Effector memory CD8-positive, alpha-beta T cell (primary cell): ENCODE data around the gene IDE.
"Not testable (repeated sequence)": the region's sequence is repeated elsewhere in the genome, so short reads cannot be mapped to it uniquely, and the experiment has no call there.

Experiments used
- ATAC-seq: fragments of 150-1000 bp; cut with Tn5 transposase; replicated peaks from 2 replicates; pipeline ENCODE4 v1.10.0; 2021; ENCODE audit warnings: mild to moderate bottlenecking, moderate library complexity
- DNase-seq, 3 experiments: peaks; one replicate each; pipeline ENCODE4 v3.0.0; 2021
- H3K27ac Mint-ChIP-seq, 2 donors: one replicate each; pipeline ENCODE4 v1.8.0; 2022; ENCODE audit warnings: mild to moderate bottlenecking in 2 of 2, mixed read lengths in 2 of 2, moderate library complexity in 2 of 2
- H3K27me3 Mint-ChIP-seq, 2 donors: one replicate each; pipeline ENCODE4 v1.8.0; 2022; ENCODE audit warnings: mixed read lengths in 2 of 2
- H3K36me3 Mint-ChIP-seq: one replicate; pipeline ENCODE4 v1.8.0; 2022; ENCODE audit warnings: mild to moderate bottlenecking, moderate library complexity, mixed read lengths; ENCODE audit not compliant: insufficient read depth
- H3K4me1 Mint-ChIP-seq, 2 donors: one replicate each; pipeline ENCODE4 v1.8.0; 2022; ENCODE audit warnings: low read depth in 2 of 2, mixed read lengths in 2 of 2
- H3K4me3 Mint-ChIP-seq, 2 donors: one replicate each; pipeline ENCODE4 v1.8.0; 2022; ENCODE audit warnings: mild to moderate bottlenecking in 2 of 2, mixed read lengths in 2 of 2, moderate library complexity in 2 of 2
- H3K9me3 Mint-ChIP-seq, 2 donors: one replicate each; pipeline ENCODE4 v1.8.0; 2022; ENCODE audit warnings: mixed read lengths in 2 of 2

IDE gene

DNA sequence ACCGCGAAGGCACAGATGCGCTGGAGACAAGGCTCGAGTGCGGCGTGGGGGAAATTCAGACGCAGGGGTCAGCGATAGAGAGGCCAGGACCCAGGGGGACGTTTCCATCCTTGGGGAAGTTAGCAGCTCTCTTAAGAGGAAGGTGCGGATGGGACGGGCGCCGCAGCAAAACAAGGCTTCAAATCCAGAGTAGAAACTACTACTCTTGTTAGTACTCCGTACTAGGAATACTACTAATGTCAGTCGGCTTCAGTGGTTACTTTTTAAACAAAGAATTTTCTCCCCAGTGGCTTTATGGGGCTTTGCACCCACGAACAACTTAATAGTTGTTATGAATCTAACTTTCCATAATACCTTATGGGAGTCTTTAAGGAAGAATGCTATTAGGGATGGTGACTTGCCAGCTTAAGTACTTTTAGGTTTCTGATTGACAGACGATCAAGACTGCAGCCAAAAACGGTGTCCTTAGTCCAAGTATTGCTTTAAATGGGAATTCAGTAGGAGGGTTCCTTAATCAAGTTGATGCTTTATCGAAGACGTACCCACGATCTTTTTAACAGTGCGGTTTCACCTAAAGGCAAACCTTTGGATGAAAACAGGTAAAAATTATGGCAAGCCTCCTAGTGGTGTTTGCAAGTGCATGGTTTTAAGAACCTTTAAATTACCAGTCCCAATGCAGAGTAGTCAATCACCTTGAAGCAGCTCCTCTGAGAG is 812 bp upstream of the IDE start:
- H3K4me3 Mint-ChIP-seq = peak overlapping the region; percentile 87 to 90
- DNase-seq (no peak), ATAC-seq (peak; percentile 52)

DNA sequence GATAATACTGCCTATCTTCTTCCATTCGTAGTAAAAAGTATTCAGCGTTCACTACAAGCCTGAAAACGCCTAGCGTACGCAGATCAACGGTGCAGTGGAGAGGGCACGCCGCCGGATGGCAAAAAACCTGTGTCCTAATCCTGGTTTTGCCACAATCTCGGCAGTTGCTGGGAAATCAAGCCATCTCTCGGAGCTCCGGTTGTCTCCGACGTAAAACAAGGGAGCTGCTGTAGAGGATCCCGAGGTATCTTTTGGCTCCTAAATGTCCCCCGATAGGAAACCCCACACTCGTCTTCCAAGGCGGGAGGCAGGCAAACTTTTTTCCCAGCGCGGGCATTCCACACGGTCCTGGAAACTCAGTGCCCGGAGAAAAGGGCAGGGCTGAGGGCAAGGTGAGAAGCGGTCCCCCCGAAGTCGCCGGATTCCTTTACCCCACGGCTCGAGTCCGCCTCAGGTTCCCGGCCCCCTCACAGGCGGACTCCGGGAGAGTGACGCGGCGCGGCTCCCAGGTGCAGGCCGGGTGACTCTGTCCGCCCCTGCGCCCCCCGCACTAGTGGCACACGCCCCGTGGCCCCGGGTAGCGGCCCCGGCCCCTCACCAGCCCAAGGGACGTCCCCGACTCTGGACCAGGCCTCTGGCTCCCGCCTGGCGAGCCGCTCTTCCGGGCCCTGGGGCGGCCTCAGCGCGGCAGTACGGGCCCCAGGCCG is 649 bp downstream of the IDE start:
- Mint-ChIP-seq H3K9me3 (no peaks in the 10 kb centered on the region), H3K27ac (peak overlapping the region; percentile 69 to 72)
- ATAC-seq = peak; percentile 7

More for the DNA sequence above, 812 bp upstream of the IDE start:
- Mint-ChIP-seq H3K27me3 (no peaks in the 10 kb centered on the region), H3K27ac (peak overlapping the region; percentile 69 to 72), H3K9me3 (no peaks in the 10 kb centered on the region), H3K4me1 (peaks cover 27 to 32% of the 10 kb centered on the region in 2 donors), H3K36me3 (peaks cover 21% of the 10 kb centered on the region)

GRCh38 chr10:92572362-92573090 is 1.4 kb downstream of the IDE start:
- peaks cover 24% of the 10 kb centered on the region for H3K36me3 Mint-ChIP-seq
- peaks cover 30 to 43% of the 10 kb centered on the region in 2 donors for H3K4me1 Mint-ChIP-seq
- peak overlapping the region; percentile 69 to 72 for H3K27ac Mint-ChIP-seq
- DNase-seq (no peak), ATAC-seq (no peak)
- no peaks in the 10 kb centered on the region for H3K9me3 Mint-ChIP-seq
- no peaks in the 10 kb centered on the region for H3K27me3 Mint-ChIP-seq
- peak overlapping the region; percentile 87 to 90 for H3K4me3 Mint-ChIP-seq

More for the DNA sequence above, 649 bp downstream of the IDE start:
- H3K4me1 Mint-ChIP-seq = peaks cover 30 to 40% of the 10 kb centered on the region in 2 donors
- peaks cover 21% of the 10 kb centered on the region for H3K36me3 Mint-ChIP-seq
- peak overlapping the region; percentile 87 to 90 for H3K4me3 Mint-ChIP-seq
- H3K27me3 Mint-ChIP-seq = no peaks in the 10 kb centered on the region
- DNase-seq = peak; percentile 5 to 15 (median 11)

- H3K4me3 Mint-ChIP-seq = peak overlapping the region in 1 of 2 donors; percentile 90
- H3K27me3 Mint-ChIP-seq = no peaks in the 10 kb centered on the region
- H3K9me3 Mint-ChIP-seq = no peaks in the 10 kb centered on the region
- H3K4me1 Mint-ChIP-seq = peaks cover 33 to 49% of the 10 kb centered on the region in 2 donors
- peaks cover 24% of the 10 kb centered on the region for H3K36me3 Mint-ChIP-seq
- H3K27ac Mint-ChIP-seq = peak overlapping the region in 1 of 2 donors; percentile 72
- DNase-seq (no peak), ATAC-seq (no peak)
These were observed 2.2 kb downstream of the IDE start for GRCh38 chr10:92571649-92572048.

DNA sequence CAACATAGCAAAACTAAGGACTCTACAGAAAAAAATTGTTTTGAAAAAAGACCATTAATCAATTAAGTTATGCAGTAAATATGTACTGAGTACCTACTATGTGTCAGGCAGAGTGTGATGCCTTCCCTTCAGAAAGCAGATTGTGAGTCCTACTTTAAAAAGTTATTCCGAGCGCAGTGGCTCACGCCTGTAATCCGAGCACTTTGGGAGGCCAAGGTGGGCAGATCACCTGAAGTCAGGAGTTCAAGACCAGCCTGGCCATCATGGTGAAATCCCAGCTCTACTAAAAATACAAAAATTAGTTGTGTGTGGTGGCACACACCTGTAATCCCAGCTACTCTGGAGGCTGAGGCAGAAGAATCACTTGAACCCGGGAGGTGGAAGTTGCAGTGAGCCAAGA is 4.2 kb downstream of the IDE start:
- not testable (repeated sequence) for H3K4me3 Mint-ChIP-seq, H3K27me3 Mint-ChIP-seq, H3K27ac Mint-ChIP-seq, DNase-seq, H3K9me3 Mint-ChIP-seq, ATAC-seq
- peaks cover 29% of the 10 kb centered on the region for H3K36me3 Mint-ChIP-seq
- H3K4me1 Mint-ChIP-seq = peaks cover 32 to 43% of the 10 kb centered on the region in 2 donors

GRCh38 chr10:92569071-92569470 is 4.8 kb downstream of the IDE start:
- Mint-ChIP-seq H3K4me3 (no peak overlapping the region), H3K36me3 (peaks cover 29% of the 10 kb centered on the region), H3K4me1 (peaks cover 29 to 41% of the 10 kb centered on the region in 2 donors), H3K27ac (no peak overlapping the region), H3K9me3 (no peaks in the 10 kb centered on the region), H3K27me3 (no peaks in the 10 kb centered on the region)
- ATAC-seq (no peak), DNase-seq (no peak)

DNA sequence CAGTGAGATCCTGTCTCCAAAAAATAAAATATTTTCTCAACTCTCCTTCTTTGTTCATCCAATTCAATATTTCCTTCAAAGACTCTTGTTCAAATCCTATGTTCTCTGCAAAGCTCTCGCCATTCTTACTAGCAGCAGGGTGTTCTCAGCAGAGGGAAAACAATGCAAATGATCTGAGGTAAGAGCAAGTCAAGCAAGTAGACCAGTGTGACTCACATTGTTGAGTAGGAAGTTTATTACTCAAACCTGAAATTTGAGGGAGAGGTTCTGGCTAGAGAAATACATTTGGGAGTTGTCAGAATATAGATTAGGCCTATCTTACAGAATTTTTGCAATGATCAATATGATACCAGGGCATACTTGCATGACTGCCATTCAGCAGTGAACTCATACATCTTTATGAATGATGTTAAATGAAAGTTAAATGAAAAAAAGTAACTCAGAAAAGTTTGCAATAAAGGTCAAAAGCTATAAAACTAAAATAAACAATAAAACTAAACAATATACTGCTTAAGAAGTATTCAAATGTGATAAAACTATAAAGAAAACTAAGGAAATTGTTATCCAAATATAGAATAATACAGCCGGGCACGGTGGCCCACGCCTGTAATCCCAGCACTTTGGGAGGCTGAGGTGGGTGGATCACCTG is 5.8 kb downstream of the IDE start:
- peaks cover 30 to 43% of the 10 kb centered on the region in 2 donors for H3K4me1 Mint-ChIP-seq
- H3K4me3 Mint-ChIP-seq = no peak overlapping the region
- ATAC-seq (no peak), DNase-seq (no peak)
- peaks cover 24% of the 10 kb centered on the region for H3K36me3 Mint-ChIP-seq
- peak overlapping the region in 1 of 2 donors; percentile 2 for H3K27ac Mint-ChIP-seq
- no peaks in the 10 kb centered on the region for H3K9me3 Mint-ChIP-seq
- H3K27me3 Mint-ChIP-seq = no peaks in the 10 kb centered on the region

GRCh38 chr10:92562424-92562823 is 11.5 kb downstream of the IDE start:
- H3K9me3 Mint-ChIP-seq = no peaks in the 10 kb centered on the region
- peak overlapping the region in 1 of 2 donors; percentile 44 for H3K27ac Mint-ChIP-seq
- H3K4me3 Mint-ChIP-seq = no peak overlapping the region
- H3K27me3 Mint-ChIP-seq = no peaks in the 10 kb centered on the region
- H3K4me1 Mint-ChIP-seq = peaks cover 13 to 14% of the 10 kb centered on the region in 2 donors
- H3K36me3 Mint-ChIP-seq = peaks cover 37% of the 10 kb centered on the region
- ATAC-seq (no peak), DNase-seq (no peak)

DNA sequence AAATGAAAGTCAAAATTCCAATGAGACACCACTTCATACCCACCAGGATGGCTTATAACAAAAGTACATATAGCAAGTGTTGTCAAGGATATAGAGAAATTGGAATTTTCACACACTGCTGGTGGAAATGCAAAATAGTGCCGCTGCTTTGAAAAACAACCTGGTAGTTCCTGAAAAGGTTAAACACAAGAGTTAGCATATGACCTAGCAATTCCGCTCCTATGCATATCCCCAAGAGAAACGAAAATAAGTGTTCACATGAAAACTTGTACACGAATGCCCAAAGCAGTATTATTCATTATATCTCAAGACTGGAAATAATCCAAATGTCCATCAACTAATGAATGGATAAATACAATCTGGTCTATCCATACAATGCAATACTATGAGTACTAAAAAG is 14.8 kb downstream of the IDE start:
- H3K27ac Mint-ChIP-seq = no peak overlapping the region
- peaks cover 6 to 7% of the 10 kb centered on the region in 2 donors for H3K4me1 Mint-ChIP-seq
- H3K36me3 Mint-ChIP-seq = peaks cover 40% of the 10 kb centered on the region
- H3K4me3 Mint-ChIP-seq = no peak overlapping the region
- no peak for DNase-seq
- H3K27me3 Mint-ChIP-seq = no peaks in the 10 kb centered on the region
- no peaks in the 10 kb centered on the region for H3K9me3 Mint-ChIP-seq
- ATAC-seq = no peak

DNA sequence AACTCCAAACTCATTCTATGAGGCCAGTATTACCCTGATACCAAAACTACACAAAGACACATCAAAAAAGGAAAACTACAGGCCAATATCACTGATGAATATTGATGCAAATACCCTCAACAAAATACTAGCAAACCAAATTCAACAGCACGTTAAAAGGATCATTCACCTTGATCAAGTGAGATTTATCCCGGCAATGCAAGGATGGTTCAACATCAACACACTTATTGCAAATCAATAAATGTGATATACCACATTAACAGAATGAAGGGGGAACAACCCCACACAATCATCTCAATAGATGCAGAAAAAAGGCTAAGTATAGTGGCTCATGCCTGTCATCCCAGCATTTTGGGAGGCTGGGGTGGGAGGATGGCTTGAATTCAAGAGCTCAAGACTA is 19.9 kb downstream of the IDE start:
- no peaks in the 10 kb centered on the region for H3K9me3 Mint-ChIP-seq
- no peak overlapping the region for H3K4me3 Mint-ChIP-seq
- H3K27me3 Mint-ChIP-seq = no peaks in the 10 kb centered on the region
- DNase-seq (no peak), ATAC-seq (no peak)
- peaks cover 41% of the 10 kb centered on the region for H3K36me3 Mint-ChIP-seq
- H3K4me1 Mint-ChIP-seq = peaks cover 0 to 3% of the 10 kb centered on the region in 2 donors
- H3K27ac Mint-ChIP-seq = no peak overlapping the region

GRCh38 chr10:92552310-92552709 is 21.6 kb downstream of the IDE start:
- Mint-ChIP-seq H3K4me1 (peaks cover 0 to 3% of the 10 kb centered on the region in 2 donors), H3K27me3 (no peaks in the 10 kb centered on the region), H3K27ac (no peak overlapping the region), H3K9me3 (no peaks in the 10 kb centered on the region), H3K36me3 (peaks cover 26% of the 10 kb centered on the region), H3K4me3 (no peak overlapping the region)
- no peak for DNase-seq
- ATAC-seq = no peak

DNA sequence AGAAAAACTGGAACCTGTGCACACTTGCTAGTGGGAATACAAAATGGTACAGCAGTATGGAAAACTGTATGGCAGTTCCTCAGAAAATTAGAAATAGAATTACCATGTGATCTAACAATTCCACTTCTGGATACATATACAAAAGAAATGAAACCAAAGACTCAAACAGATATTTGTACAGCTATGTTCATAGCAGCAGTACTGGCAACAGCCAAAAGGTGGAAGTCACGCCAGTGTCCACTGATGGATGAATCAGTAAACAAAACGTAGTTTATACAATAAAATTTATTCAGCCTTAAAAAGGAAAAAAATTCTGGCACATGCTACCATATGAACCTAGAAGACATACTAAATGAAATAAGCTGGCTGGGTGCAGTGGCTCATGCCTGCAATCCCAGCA is 23.0 kb downstream of the IDE start:
- DNase-seq (no peak), ATAC-seq (no peak)
- Mint-ChIP-seq H3K36me3 (peaks cover 21% of the 10 kb centered on the region), H3K27me3 (no peaks in the 10 kb centered on the region), H3K9me3 (no peaks in the 10 kb centered on the region), H3K27ac (peak overlapping the region in 1 of 2 donors; percentile 12), H3K4me1 (peaks cover 1 to 6% of the 10 kb centered on the region in 2 donors), H3K4me3 (no peak overlapping the region)

GRCh38 chr10:92547676-92548075 is 26.2 kb downstream of the IDE start:
- H3K27ac Mint-ChIP-seq = no peak overlapping the region
- no peaks in the 10 kb centered on the region for H3K27me3 Mint-ChIP-seq
- DNase-seq = no peak
- no peak overlapping the region for H3K4me3 Mint-ChIP-seq
- peaks cover 13 to 24% of the 10 kb centered on the region in 2 donors for H3K4me1 Mint-ChIP-seq
- peaks cover 10% of the 10 kb centered on the region for H3K36me3 Mint-ChIP-seq
- no peaks in the 10 kb centered on the region for H3K9me3 Mint-ChIP-seq
- ATAC-seq = no peak
